Heart right ventricle (tissue), 16 donors: Measurements from ENCODE around the gene SMIM12. TPM values are rescaled to one million over a fixed set of nuclear protein-coding genes. Genes with fewer than 3 reads are reported as not detected.
A peak's percentile ranks its signal among the peaks of the same experiment; 100 is the strongest.

Experiments
- ATAC-seq, 8 donors: fragments of 200-7000 bp; cut with Tn5 transposase; one replicate each; pipeline ENCODE4 v1.9.1; 2020; ENCODE audit warnings: mild to moderate bottlenecking in 8 of 8, moderate library complexity in 8 of 8, moderate number of reproducible peaks in 1 of 8
- DNase-seq, 2 donors: peaks; one replicate each; pipeline ENCODE4 v3.0.0-alpha.2; 2020
- H3K27ac ChIP-seq, 10 donors: fragments of 200-600 bp; sonication (generic) in 2 of 10; one replicate each; pipeline versions ENCODE4 v1.5.0 to v1.8.0; 2020 to 2022; ENCODE audit warnings: mild to moderate bottlenecking in 3 of 10
- H3K27me3 ChIP-seq, 7 donors: fragments of 200-600 bp; one replicate each; pipeline ENCODE4 v1.8.0; 2021 to 2022; ENCODE audit warnings: mild to moderate bottlenecking in 2 of 7
- H3K36me3 ChIP-seq, 9 donors: fragments of 200-600 bp; sonication (generic) in 1 of 9; one replicate each; pipeline versions ENCODE4 v1.5.0 to v1.8.0; 2020 to 2022; ENCODE audit warnings: mild to moderate bottlenecking in 2 of 9
- H3K4me1 ChIP-seq, 9 donors: fragments of 200-600 bp; sonication (generic) in 1 of 9; one replicate each; pipeline versions ENCODE4 v1.5.0 to v1.8.0; 2020 to 2022; ENCODE audit warnings: mild to moderate bottlenecking in 4 of 9
- H3K4me3 ChIP-seq, 10 donors: fragments of 200-600 bp; sonication (generic) in 2 of 10; one replicate each; pipeline versions ENCODE4 v1.5.0 to v1.8.0; 2020 to 2022; ENCODE audit warnings: mild to moderate bottlenecking in 7 of 10, moderate library complexity in 2 of 10
- H3K9me3 ChIP-seq, 11 donors: fragments of 200-600 bp in 10 of 11; sonication (generic) in 2 of 11; one replicate each; pipeline versions ENCODE4 v1.5.0 to v1.8.0; 2013 to 2022; ENCODE audit warnings: mild to moderate bottlenecking in 2 of 11, control low read depth in 1 of 11, moderate library complexity in 1 of 11
- CTCF ChIP-seq, 9 donors: fragments of 200-600 bp; sonication (generic) in 2 of 9; IDR thresholded peaks; one replicate each; pipeline versions ENCODE4 v1.5.0 to v1.8.0; 2021 to 2022; ENCODE audit warnings: antibody characterized with exemption in 9 of 9, mild to moderate bottlenecking in 5 of 9, moderate library complexity in 1 of 9
- WGBS, 2 donors: extraction: QIAGEN DNeasy Blood & Tissue Kit; methylation state at CpG; one replicate each; pipeline ENCODE4 v1.1.7; 2013; ENCODE audit warnings: inconsistent platforms in 1 of 2; 5-methylcytosine and 5-hydroxymethylcytosine counted together
- intact Hi-C, 10 donors: fragments of 100-400 bp; cut with DNase I; formaldehyde crosslinking; loops; one replicate each; pipeline versions ENCODE4 v1.11.1 to v1.14.2; 2022
- polyA plus RNA-seq, 2 donors: library from polyadenylated mRNA; stranded (reverse); fragments of 200-250 nt; gene quantifications; one replicate each; pipeline ENCODE4 v1.2.3, GENCODE V29; 2013
- total RNA-seq, 10 donors: library from RNA; stranded (reverse); fragmentation: NEBNext Ultra II Directional in 3 of 10; extraction: Animal tissue kit (Norgen Biotek cat#: 25700) in 3 of 10; gene quantifications; one replicate each; pipeline versions ENCODE4 v1.2.1 to v1.2.4, GENCODE V29; 2021 to 2023
- donor health status: Arrhythmogenic right ventricular cardiomyopathy.
- donor health status: ischemic (EF 13 %, LVEDD 7.1; RV severe dilation, severe dysfunction).
- donor health status: healthy with polysubstance abuse.
- donor health status: DM: no; HTN: yes; CAD: no.
- donor health status: DM: no; HTN: no; CAD: no.
- donor health status: ischemic (EF 25% LVEDD 6.9; RV normal size, moderate dysfunction).
- donor health status: ischemic (EF 25% LVEDD 5.7; RV mildly dilated, moderate dysfunction).
- donor health status: healthy.
- donor health status: DM: yes; HTN: yes; CAD: no.
- donor health status: Ischemic cardiomyopathy.
- donor health status: ischemic (EF 35%, LVEDD 5.7; RV mildly dilated, moderate dysfunction).
- donor health status: nonischemic (EF 11% LVEDD 7.7; RV severe dilation, severe dysfunction).
- donor health status: DM: yes; HTN: yes; CAD: no.
- donor health status: PGD.
- donor health status: ischemic (EF 29% LVEDD 5.4; RV normal size, mild dysfunction).
- donor health status: nonischemic (EF 23%, LVEDD 6.1; RV moderate dilation, normal function).

SMIM12 gene
- total and polyA plus RNA-seq, 12 donors: 9.7 to 78.1 (median 43.7) TPM

GRCh38 chr1:34901919-34902318 lies 42.4 kb upstream of the SMIM12 start:
- no peaks in the 10 kb centered on the region for H3K9me3 ChIP-seq
- TF ChIP-seq CTCF (IDR thresholded peaks at IDR 0.05): no peak
- H3K27ac ChIP-seq: no peak overlapping the region
- WGBS, 2 donors: 61 to 67% methylated on average over 7 of the region's 7 CpGs
- DNase-seq: no peak
- intact Hi-C loops: no loop called here
- peaks cover 0 to 10% (median 0%) of the 10 kb centered on the region in 9 donors for H3K4me1 ChIP-seq
- no peak for ATAC-seq
- peaks cover 0 to 23% (median 11%) of the 10 kb centered on the region in 7 donors for H3K27me3 ChIP-seq
- no peak overlapping the region for H3K4me3 ChIP-seq
- no peaks in the 10 kb centered on the region for H3K36me3 ChIP-seq

- Histone ChIP-seq H3K27me3 (peaks cover 0 to 23% (median 11%) of the 10 kb centered on the region in 7 donors), H3K4me1 (peaks cover 0 to 10% (median 0%) of the 10 kb centered on the region in 9 donors), H3K4me3 (no peak overlapping the region), H3K9me3 (no peaks in the 10 kb centered on the region), H3K36me3 (no peaks in the 10 kb centered on the region), H3K27ac (no peak overlapping the region)
- 67 to 69% methylated on average over 13 of the region's 13 CpGs for WGBS, 2 donors
- ATAC-seq: no peak
- no peak for DNase-seq
- intact Hi-C loops: no loop called here
- no peak for TF ChIP-seq CTCF (IDR thresholded peaks at IDR 0.05)
These were observed 41.4 kb upstream of the SMIM12 start for GRCh38 chr1:34900775-34901502.

GRCh38 chr1:34899906-34900305 lies 40.4 kb upstream of the SMIM12 start:
- WGBS, 2 donors: 90 to 91% methylated on average over 16 of the region's 16 CpGs
- H3K27me3 ChIP-seq: peaks cover 0 to 22% (median 11%) of the 10 kb centered on the region in 7 donors
- H3K4me3 ChIP-seq: no peak overlapping the region
- no peak for TF ChIP-seq CTCF (IDR thresholded peaks at IDR 0.05)
- intact Hi-C loops: no loop called here
- H3K36me3 ChIP-seq: no peaks in the 10 kb centered on the region
- H3K27ac ChIP-seq: no peak overlapping the region
- DNase-seq (no peak), ATAC-seq (peak in 1 of 8 donors; percentile 17)
- H3K4me1 ChIP-seq: peaks cover 0 to 10% (median 0%) of the 10 kb centered on the region in 9 donors
- H3K9me3 ChIP-seq: no peaks in the 10 kb centered on the region

DNA sequence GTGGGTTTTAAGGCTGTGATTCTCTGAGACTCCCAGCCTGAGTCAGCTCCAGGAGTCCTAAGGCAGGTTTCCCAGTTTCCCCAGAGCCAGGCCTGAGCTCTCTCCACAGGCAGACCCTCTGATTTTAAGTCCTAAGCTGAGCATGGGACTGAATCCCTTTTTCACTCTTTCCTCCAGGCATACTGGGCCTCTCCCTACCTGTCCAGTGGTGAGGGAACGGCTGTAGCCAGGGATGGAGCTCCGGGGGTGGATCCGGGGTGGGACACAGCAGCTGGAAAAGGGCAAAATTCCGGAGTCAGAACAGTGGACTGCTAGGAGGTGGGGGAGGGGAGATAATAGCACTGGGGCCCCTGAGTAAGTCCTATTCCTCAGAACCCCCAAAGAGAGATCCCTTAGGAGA lies 39.9 kb upstream of the SMIM12 start:
- no peak for DNase-seq
- no peak overlapping the region for H3K4me3 ChIP-seq
- H3K27ac ChIP-seq: no peak overlapping the region
- peaks cover 0 to 10% (median 0%) of the 10 kb centered on the region in 9 donors for H3K4me1 ChIP-seq
- intact Hi-C loops: no loop called here
- no peaks in the 10 kb centered on the region for H3K36me3 ChIP-seq
- peaks cover 0 to 20% (median 11%) of the 10 kb centered on the region in 7 donors for H3K27me3 ChIP-seq
- H3K9me3 ChIP-seq: no peaks in the 10 kb centered on the region
- TF ChIP-seq CTCF (IDR thresholded peaks at IDR 0.05): no peak
- no peak for ATAC-seq
- 79 to 83% methylated on average over 4 of the region's 4 CpGs for WGBS, 2 donors
